K562 (cell line): Measurements from ENCODE around the gene ENSA. TPM values are rescaled to one million over a fixed set of nuclear protein-coding genes. Genes with fewer than 3 reads are reported as not detected.

ENCODE experiments used
- CBFA2T3 ChIP-seq: fragments of 450-650 bp; IDR thresholded peaks from 2 replicates; pipeline ENCODE4 v1.6.1; 2017
- CHD4 ChIP-seq: fragments of 200-600 bp; sonication (generic); IDR thresholded peaks from 3 replicates; pipeline ENCODE4 v1.6.1; 2012; ENCODE audit warnings: low read depth, mild to moderate bottlenecking, mixed read lengths, low read length, inconsistent platforms; ENCODE audit not compliant: insufficient read depth, insufficient replicate concordance, poor library complexity, severe bottlenecking
- DDX20 ChIP-seq: fragments of 450-650 bp; IDR thresholded peaks from 2 replicates; pipeline ENCODE4 v1.6.1; 2016; ENCODE audit warnings: missing genetic modification characterization, low read depth, mild to moderate bottlenecking, missing compliant biosample characterization, moderate library complexity
- EHMT2 ChIP-seq: fragments of 450-650 bp; IDR thresholded peaks from 2 replicates; pipeline ENCODE4 v1.6.1; 2018; ENCODE audit warnings: antibody characterized with exemption
- FOXA3 ChIP-seq, 2 experiments: fragments of 450-650 bp in 1 of 2; sonication (generic) in 1 of 2; formaldehyde crosslinking; IDR thresholded peaks in 1 of 2; conservative IDR thresholded peaks in 1 of 2; 2 replicates each; pipeline versions ENCODE4 v1.4.0 to v1.8.0; 2020 to 2022; ENCODE audit warnings: mild to moderate bottlenecking in 2 of 2, missing genetic modification reagents in 1 of 2
- KLF1 ChIP-seq: fragments of 450-650 bp; IDR thresholded peaks from 2 replicates; pipeline ENCODE4 v1.6.1; 2016; ENCODE audit warnings: missing genetic modification characterization, missing compliant biosample characterization
- MCM3 ChIP-seq: fragments of 450-650 bp; IDR thresholded peaks from 2 replicates; pipeline ENCODE4 v1.6.1; 2016
- MECOM ChIP-seq: fragments of 250-450 bp; sonication (Bioruptor Pico); IDR thresholded peaks from 2 replicates; pipeline ENCODE4 v1.8.0; 2022; ENCODE audit warnings: inconsistent platforms
- NCOR1 ChIP-seq: fragments of 450-650 bp; IDR thresholded peaks from 2 replicates; pipeline ENCODE4 v1.6.1; 2016; ENCODE audit warnings: mild to moderate bottlenecking, moderate library complexity
- OTX1 ChIP-seq: fragments of 450-650 bp; formaldehyde crosslinking; IDR thresholded peaks from 2 replicates; pipeline ENCODE4 v1.4.0; 2022; ENCODE audit warnings: mild to moderate bottlenecking
- SIRT6 ChIP-seq: IDR thresholded peaks from one replicate; pipeline ENCODE4 v1.6.1; 2012; ENCODE audit warnings: low read depth, mild to moderate bottlenecking, control low read depth, inconsistent platforms, low read length, moderate library complexity
- SOX6 ChIP-seq: fragments of 450-650 bp; IDR thresholded peaks from 2 replicates; pipeline ENCODE4 v1.6.1; 2014; ENCODE audit warnings: mild to moderate bottlenecking
- TAF7 ChIP-seq: fragments of 450-650 bp; IDR thresholded peaks from 2 replicates; pipeline ENCODE4 v1.6.1; 2016; ENCODE audit warnings: missing genetic modification characterization, missing compliant biosample characterization
- TRIM28 ChIP-seq: fragments of 450-650 bp; IDR thresholded peaks from 2 replicates; pipeline ENCODE4 v1.6.1; 2017
- ZFP36 ChIP-seq: fragments of 150-350 bp; IDR thresholded peaks from 2 replicates; pipeline ENCODE4 v1.6.1; 2018; ENCODE audit warnings: low read length, low read depth; ENCODE audit not compliant: partially characterized antibody
- polyA plus RNA-seq, 8 experiments: library from polyadenylated mRNA; depleted of rRNA in 4 of 8; stranded (reverse) in 5 of 8; unstranded in 3 of 8; fragments of >200 nt; fragmentation: Nextera tagmentation in 2 of 8; fragmentation: Illumina TruSeq in 1 of 8; extraction: Ambion mirVana in 2 of 8; extraction: Trizol in 1 of 8; gene quantifications; 2 replicates each; pipeline versions ENCODE4 v1.2.1 to v1.2.3, GENCODE V29; 2011 to 2014; ENCODE audit warnings: inconsistent platforms in 1 of 8, missing spikeins in 1 of 8
- total RNA-seq, 7 experiments: library from RNA; depleted of rRNA in 6 of 7; stranded (reverse); fragments of >200 nt in 6 of 7; fragmentation: Illumina TruSeq in 2 of 7; extraction: Trizol in 2 of 7; gene quantifications; 2 replicates each; pipeline versions ENCODE4 v1.2.1 to v1.2.3, GENCODE V29; 2011 to 2021; ENCODE audit warnings: low replicate concordance in 1 of 7
- TF ChIP-seq, protein P1 (sequence below): sonication (generic); formaldehyde crosslinking; IDR thresholded peaks from 2 replicates; pipeline ENCODE4 v1.8.1; 2023; ENCODE audit warnings: mild to moderate bottlenecking, missing genetic modification reagents, moderate library complexity
- TF ChIP-seq, protein P2 (sequence below): fragments of 200-600 bp; sonication (generic); IDR thresholded peaks from one replicate; pipeline ENCODE4 v1.6.1; 2012; ENCODE audit warnings: mild to moderate bottlenecking, low read depth, low read length, inconsistent platforms

Gene ENSA
- total and polyA plus RNA-seq, 9 of the 15 experiments (the other 6 are each of a cell fraction or from before 2014, with no cell fraction given), result 68.1 to 605 (median 188) TPM

DNA sequence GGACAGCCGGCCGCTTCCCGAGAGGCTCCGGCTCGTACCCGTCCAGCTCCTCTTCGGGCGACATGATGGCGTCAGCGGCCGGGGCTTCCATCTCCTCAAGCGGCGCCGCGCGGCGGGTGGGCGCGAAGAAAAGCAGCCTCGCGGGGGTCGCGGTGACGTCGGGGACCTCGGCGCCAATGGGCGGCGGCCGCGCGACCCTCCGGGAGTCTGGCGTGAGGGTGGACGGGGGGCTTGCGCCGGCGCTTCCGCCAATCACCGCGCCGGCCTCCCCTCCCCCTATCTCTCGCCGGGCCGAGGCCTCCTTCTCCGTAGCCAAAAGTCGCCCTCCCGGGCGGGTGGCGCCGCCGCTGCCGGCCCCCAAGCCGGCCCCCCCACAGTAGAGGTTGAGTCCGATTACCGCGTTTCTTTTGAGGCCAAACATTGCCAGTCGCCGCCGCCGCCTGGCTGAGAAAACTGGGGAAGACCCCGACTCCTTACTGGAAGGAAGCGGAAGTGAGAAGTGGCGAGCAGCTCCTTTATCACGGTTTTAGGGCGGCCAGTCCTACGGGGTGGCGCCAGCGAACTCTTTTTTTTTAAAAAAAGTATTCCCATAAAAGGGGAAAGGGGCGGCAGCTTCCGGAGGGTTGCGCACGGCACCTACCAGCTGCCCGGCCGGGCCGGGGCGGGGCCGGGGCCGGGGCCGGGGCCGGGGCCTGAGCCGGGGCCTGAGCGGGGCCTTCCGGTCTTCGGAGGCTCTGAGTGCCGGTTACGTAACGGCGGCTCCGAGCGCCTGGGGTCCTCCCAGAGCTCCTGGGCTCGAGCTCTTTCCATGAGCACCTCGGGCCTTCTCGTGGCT, 50.1 kb downstream of the ENSA start, which contains the start of gene MCL1 (continued):
- TF ChIP-seq ZFP36 (peak; percentile 89), OTX1 (no peak), DDX20 (tag) (no peak), TAF7 (tag) (peak; percentile 95), SOX6 (peak; percentile 38; the same call in 1 of the 2 replicates), MCM3 (no peak), SIRT6 (no peak), KLF1 (tag) (no peak; the same call in 1 of the 2 replicates), TRIM28 (no peak), MECOM (CRISPR knock-in tag) (no peak), CBFA2T3 (no peak), CHD4 (no peak), EHMT2 (no peak), NCOR1 (peak; percentile 78), FOXA3 (CRISPR knock-in tag; conservative IDR thresholded peaks at IDR 0.05 in 1 of 2, IDR thresholded peaks at IDR 0.05 in 1 of 2) (peak in 1 of 2 experiments; percentile 28; a peak in 1 of 4 replicates)
- TF ChIP-seq, protein P1, sequence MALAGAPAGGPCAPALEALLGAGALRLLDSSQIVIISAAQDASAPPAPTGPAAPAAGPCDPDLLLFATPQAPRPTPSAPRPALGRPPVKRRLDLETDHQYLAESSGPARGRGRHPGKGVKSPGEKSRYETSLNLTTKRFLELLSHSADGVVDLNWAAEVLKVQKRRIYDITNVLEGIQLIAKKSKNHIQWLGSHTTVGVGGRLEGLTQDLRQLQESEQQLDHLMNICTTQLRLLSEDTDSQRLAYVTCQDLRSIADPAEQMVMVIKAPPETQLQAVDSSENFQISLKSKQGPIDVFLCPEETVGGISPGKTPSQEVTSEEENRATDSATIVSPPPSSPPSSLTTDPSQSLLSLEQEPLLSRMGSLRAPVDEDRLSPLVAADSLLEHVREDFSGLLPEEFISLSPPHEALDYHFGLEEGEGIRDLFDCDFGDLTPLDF (CRISPR knock-in tag), result no peak
- TF ChIP-seq, protein P2, sequence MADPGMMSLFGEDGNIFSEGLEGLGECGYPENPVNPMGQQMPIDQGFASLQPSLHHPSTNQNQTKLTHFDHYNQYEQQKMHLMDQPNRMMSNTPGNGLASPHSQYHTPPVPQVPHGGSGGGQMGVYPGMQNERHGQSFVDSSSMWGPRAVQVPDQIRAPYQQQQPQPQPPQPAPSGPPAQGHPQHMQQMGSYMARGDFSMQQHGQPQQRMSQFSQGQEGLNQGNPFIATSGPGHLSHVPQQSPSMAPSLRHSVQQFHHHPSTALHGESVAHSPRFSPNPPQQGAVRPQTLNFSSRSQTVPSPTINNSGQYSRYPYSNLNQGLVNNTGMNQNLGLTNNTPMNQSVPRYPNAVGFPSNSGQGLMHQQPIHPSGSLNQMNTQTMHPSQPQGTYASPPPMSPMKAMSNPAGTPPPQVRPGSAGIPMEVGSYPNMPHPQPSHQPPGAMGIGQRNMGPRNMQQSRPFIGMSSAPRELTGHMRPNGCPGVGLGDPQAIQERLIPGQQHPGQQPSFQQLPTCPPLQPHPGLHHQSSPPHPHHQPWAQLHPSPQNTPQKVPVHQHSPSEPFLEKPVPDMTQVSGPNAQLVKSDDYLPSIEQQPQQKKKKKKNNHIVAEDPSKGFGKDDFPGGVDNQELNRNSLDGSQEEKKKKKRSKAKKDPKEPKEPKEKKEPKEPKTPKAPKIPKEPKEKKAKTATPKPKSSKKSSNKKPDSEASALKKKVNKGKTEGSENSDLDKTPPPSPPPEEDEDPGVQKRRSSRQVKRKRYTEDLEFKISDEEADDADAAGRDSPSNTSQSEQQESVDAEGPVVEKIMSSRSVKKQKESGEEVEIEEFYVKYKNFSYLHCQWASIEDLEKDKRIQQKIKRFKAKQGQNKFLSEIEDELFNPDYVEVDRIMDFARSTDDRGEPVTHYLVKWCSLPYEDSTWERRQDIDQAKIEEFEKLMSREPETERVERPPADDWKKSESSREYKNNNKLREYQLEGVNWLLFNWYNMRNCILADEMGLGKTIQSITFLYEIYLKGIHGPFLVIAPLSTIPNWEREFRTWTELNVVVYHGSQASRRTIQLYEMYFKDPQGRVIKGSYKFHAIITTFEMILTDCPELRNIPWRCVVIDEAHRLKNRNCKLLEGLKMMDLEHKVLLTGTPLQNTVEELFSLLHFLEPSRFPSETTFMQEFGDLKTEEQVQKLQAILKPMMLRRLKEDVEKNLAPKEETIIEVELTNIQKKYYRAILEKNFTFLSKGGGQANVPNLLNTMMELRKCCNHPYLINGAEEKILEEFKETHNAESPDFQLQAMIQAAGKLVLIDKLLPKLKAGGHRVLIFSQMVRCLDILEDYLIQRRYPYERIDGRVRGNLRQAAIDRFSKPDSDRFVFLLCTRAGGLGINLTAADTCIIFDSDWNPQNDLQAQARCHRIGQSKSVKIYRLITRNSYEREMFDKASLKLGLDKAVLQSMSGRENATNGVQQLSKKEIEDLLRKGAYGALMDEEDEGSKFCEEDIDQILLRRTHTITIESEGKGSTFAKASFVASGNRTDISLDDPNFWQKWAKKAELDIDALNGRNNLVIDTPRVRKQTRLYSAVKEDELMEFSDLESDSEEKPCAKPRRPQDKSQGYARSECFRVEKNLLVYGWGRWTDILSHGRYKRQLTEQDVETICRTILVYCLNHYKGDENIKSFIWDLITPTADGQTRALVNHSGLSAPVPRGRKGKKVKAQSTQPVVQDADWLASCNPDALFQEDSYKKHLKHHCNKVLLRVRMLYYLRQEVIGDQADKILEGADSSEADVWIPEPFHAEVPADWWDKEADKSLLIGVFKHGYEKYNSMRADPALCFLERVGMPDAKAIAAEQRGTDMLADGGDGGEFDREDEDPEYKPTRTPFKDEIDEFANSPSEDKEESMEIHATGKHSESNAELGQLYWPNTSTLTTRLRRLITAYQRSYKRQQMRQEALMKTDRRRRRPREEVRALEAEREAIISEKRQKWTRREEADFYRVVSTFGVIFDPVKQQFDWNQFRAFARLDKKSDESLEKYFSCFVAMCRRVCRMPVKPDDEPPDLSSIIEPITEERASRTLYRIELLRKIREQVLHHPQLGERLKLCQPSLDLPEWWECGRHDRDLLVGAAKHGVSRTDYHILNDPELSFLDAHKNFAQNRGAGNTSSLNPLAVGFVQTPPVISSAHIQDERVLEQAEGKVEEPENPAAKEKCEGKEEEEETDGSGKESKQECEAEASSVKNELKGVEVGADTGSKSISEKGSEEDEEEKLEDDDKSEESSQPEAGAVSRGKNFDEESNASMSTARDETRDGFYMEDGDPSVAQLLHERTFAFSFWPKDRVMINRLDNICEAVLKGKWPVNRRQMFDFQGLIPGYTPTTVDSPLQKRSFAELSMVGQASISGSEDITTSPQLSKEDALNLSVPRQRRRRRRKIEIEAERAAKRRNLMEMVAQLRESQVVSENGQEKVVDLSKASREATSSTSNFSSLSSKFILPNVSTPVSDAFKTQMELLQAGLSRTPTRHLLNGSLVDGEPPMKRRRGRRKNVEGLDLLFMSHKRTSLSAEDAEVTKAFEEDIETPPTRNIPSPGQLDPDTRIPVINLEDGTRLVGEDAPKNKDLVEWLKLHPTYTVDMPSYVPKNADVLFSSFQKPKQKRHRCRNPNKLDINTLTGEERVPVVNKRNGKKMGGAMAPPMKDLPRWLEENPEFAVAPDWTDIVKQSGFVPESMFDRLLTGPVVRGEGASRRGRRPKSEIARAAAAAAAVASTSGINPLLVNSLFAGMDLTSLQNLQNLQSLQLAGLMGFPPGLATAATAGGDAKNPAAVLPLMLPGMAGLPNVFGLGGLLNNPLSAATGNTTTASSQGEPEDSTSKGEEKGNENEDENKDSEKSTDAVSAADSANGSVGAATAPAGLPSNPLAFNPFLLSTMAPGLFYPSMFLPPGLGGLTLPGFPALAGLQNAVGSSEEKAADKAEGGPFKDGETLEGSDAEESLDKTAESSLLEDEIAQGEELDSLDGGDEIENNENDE, result no peak
